ENCODE data around the gene ARHGAP24.

The ARHGAP24 gene

GRCh38 chr4:86007042-86007441 is 532.1 kb downstream of the ARHGAP24 start:
- no peak for TF ChIP-seq CTCF (IDR thresholded peaks at IDR 0.05; ENCODE audit: borderline replicate concordance, control extremely low read depth, extremely low read depth, insufficient read depth, missing control alignments)
- in situ Hi-C loops (cut with MboI; ENCODE audit: low sequenced_read_pairs, unreplicated experiment), result no loop called here
- DNase-seq (ENCODE audit: low spot score), result no peak

- in situ Hi-C loops (cut with MboI; ENCODE audit: low sequenced_read_pairs, unreplicated experiment), result no loop called here
- DNase-seq (ENCODE audit: low spot score), result no peak
- TF ChIP-seq CTCF (IDR thresholded peaks at IDR 0.05; ENCODE audit: borderline replicate concordance, control extremely low read depth, extremely low read depth, insufficient read depth, missing control alignments), result no peak
Observed at GRCh38 chr4:86011117-86011516, 536.2 kb downstream of the ARHGAP24 start.

GRCh38 chr4:86013621-86014020 is 538.7 kb downstream of the ARHGAP24 start:
- in situ Hi-C loops (cut with MboI; ENCODE audit: low sequenced_read_pairs, unreplicated experiment), result no loop called here
- DNase-seq (ENCODE audit: low spot score), result no peak
- no peak for TF ChIP-seq CTCF (IDR thresholded peaks at IDR 0.05; ENCODE audit: borderline replicate concordance, control extremely low read depth, extremely low read depth, insufficient read depth, missing control alignments)

- in situ Hi-C loops (cut with MboI; ENCODE audit: low sequenced_read_pairs, unreplicated experiment), result no loop called here
- peak; percentile 44 for DNase-seq (ENCODE audit: low spot score)
- no peak for TF ChIP-seq CTCF (IDR thresholded peaks at IDR 0.05; ENCODE audit: borderline replicate concordance, control extremely low read depth, extremely low read depth, insufficient read depth, missing control alignments)
Observed at GRCh38 chr4:86014599-86014998, 539.6 kb downstream of the ARHGAP24 start.

GRCh38 chr4:86015412-86016350 is 540.7 kb downstream of the ARHGAP24 start:
- peak; percentile 12 for DNase-seq (ENCODE audit: low spot score)
- in situ Hi-C loops (cut with MboI; ENCODE audit: low sequenced_read_pairs, unreplicated experiment), result no loop called here
- no peak for TF ChIP-seq CTCF (IDR thresholded peaks at IDR 0.05; ENCODE audit: borderline replicate concordance, control extremely low read depth, extremely low read depth, insufficient read depth, missing control alignments)

- DNase-seq (ENCODE audit: low spot score), result no peak
- TF ChIP-seq CTCF (IDR thresholded peaks at IDR 0.05; ENCODE audit: borderline replicate concordance, control extremely low read depth, extremely low read depth, insufficient read depth, missing control alignments), result no peak
- in situ Hi-C loops (cut with MboI; ENCODE audit: low sequenced_read_pairs, unreplicated experiment), result no loop called here
Observed at GRCh38 chr4:86019362-86019761, 544.4 kb downstream of the ARHGAP24 start.

Measured in GM13976 (cell line).